H1 (cell line): ENCODE data around the gene GIN1. TPM values are rescaled to one million over a fixed set of nuclear protein-coding genes. Genes with fewer than 3 reads are reported as not detected.

Experiments
- CTCF ChIA-PET: fragments of 300-600 bp; sonication (Branson Sonifier 250); formaldehyde crosslinking; loops from one replicate; lab custom pipeline; 2021; ENCODE audit not compliant: partially characterized antibody; lab: Charles Lee
- POLR2A ChIA-PET: fragments of 300-600 bp; sonication (Branson Sonifier 250); formaldehyde crosslinking; loops from one replicate; lab custom pipeline; 2021; ENCODE audit warnings: inconsistent platforms; ENCODE audit not compliant: partially characterized antibody; lab: Charles Lee
- DNase-seq, 2 experiments: peaks; one replicate each; pipeline versions ENCODE4 v3.0.0 to v3.0.0-alpha.2; 2010 to 2022; ENCODE audit warnings: low spot score in 2 of 2, low read depth in 1 of 2, mixed read lengths in 1 of 2
- FAIRE-seq: peaks from 2 replicates; lab custom pipeline; 2011; peaks lifted over from hg19 to GRCh38; lab: Jason Lieb, UNC
- H2AFZ ChIP-seq: 2 replicates; pipeline ENCODE4 v1.8.1; 2012; ENCODE audit warnings: low read length, inconsistent platforms
- H2AK5ac ChIP-seq: 2 replicates; pipeline ENCODE4 v1.6.1; 2013; ENCODE audit warnings: low read depth, low read length
- H2BK120ac ChIP-seq: replicated peaks from 2 replicates; pipeline ENCODE3; 2013; ENCODE audit warnings: low read depth, low read length, inconsistent platforms
- H2BK12ac ChIP-seq: 2 replicates; pipeline ENCODE4 v1.6.1; 2013; ENCODE audit warnings: low read depth, low read length
- H2BK15ac ChIP-seq: 2 replicates; pipeline ENCODE4 v1.6.1; 2013; ENCODE audit warnings: low read length
- H2BK20ac ChIP-seq: 2 replicates; pipeline ENCODE4 v1.6.1; 2013; ENCODE audit warnings: low read length
- H2BK5ac ChIP-seq: 2 replicates; pipeline ENCODE4 v1.6.1; 2013; ENCODE audit warnings: low read depth, low read length
- H3K14ac ChIP-seq: 2 replicates; pipeline ENCODE4 v1.6.1; 2013; ENCODE audit warnings: inconsistent platforms; ENCODE audit not compliant: insufficient read length
- H3K18ac ChIP-seq: 2 replicates; pipeline ENCODE4 v1.6.1; 2013; ENCODE audit warnings: low read length; ENCODE audit errors: extremely low read depth
- H3K23ac ChIP-seq: 2 replicates; pipeline ENCODE4 v1.6.1; 2013; ENCODE audit warnings: inconsistent platforms; ENCODE audit not compliant: insufficient read length
- H3K23me2 ChIP-seq: 2 replicates; pipeline ENCODE4 v1.6.1; 2013; ENCODE audit warnings: low read depth, low read length
- H3K27ac ChIP-seq: 2 replicates; pipeline ENCODE4 v1.6.1; 2011; ENCODE audit warnings: low read depth, low read length, inconsistent platforms
- H3K27me3 ChIP-seq, 4 experiments: replicated peaks in 1 of 4; 1 replicate in 1 of 4; 2 replicates in 3 of 4; pipeline versions ENCODE4 v1.6.1 to v1.8.1; 2011 to 2013; ENCODE audit warnings: low read length in 3 of 4, mild to moderate bottlenecking in 3 of 4, inconsistent platforms in 2 of 4, mixed read lengths in 2 of 4, moderate library complexity in 1 of 4; ENCODE audit not compliant: control insufficient read depth in 3 of 4, insufficient read depth in 3 of 4; ENCODE audit errors: extremely low read depth in 1 of 4
- H3K36me3 ChIP-seq, 4 experiments: 2 replicates each; pipeline versions ENCODE4 v1.6.1 to v1.8.1; 2011 to 2013; ENCODE audit warnings: mild to moderate bottlenecking in 4 of 4, low read length in 3 of 4, moderate library complexity in 2 of 4, control low read depth in 1 of 4, inconsistent platforms in 1 of 4; ENCODE audit not compliant: insufficient read depth in 4 of 4, control insufficient read depth in 2 of 4
- H3K4ac ChIP-seq: replicated peaks from 2 replicates; pipeline ENCODE3; 2013; ENCODE audit warnings: low read length, low read depth, mixed read lengths, inconsistent platforms; ENCODE audit not compliant: insufficient read length
- H3K4me1 ChIP-seq, 4 experiments: replicated peaks in 1 of 4; 1 replicate in 1 of 4; 2 replicates in 3 of 4; pipeline versions ENCODE4 v1.6.1 to v1.8.1; 2011 to 2013; ENCODE audit warnings: low read length in 3 of 4, inconsistent platforms in 2 of 4, mixed read lengths in 1 of 4; ENCODE audit not compliant: insufficient read depth in 4 of 4, control insufficient read depth in 3 of 4
- H3K4me2 ChIP-seq, 2 experiments: 2 replicates each; pipeline versions ENCODE4 v1.6.1 to v1.8.1; 2011 to 2013; ENCODE audit warnings: low read depth in 2 of 2, low read length in 2 of 2, control low read depth in 1 of 2, inconsistent platforms in 1 of 2, mild to moderate bottlenecking in 1 of 2; ENCODE audit not compliant: insufficient read depth in 1 of 2
- H3K4me3 ChIP-seq, 4 experiments: fragments of 200-600, 300-600 bp in 1 of 4; sonication (generic), shearing (Covaris generic), sonication (Bioruptor Twin) in 1 of 4; 2 replicates each; pipeline versions ENCODE4 v1.5.1 to v1.8.1; 2011 to 2016; ENCODE audit warnings: low read length in 4 of 4, low read depth in 3 of 4, control low read depth in 2 of 4, inconsistent platforms in 2 of 4, mild to moderate bottlenecking in 2 of 4, mixed read lengths in 1 of 4, moderate library complexity in 1 of 4; ENCODE audit not compliant: insufficient read depth in 2 of 4; ENCODE audit errors: extremely low read depth in 1 of 4
- H3K56ac ChIP-seq: replicated peaks from 2 replicates; pipeline ENCODE3; 2013; ENCODE audit warnings: low read depth, mild to moderate bottlenecking, mixed read lengths, low read length, inconsistent platforms; ENCODE audit not compliant: insufficient read length
- H3K79me1 ChIP-seq: 2 replicates; pipeline ENCODE4 v1.6.1; 2013; ENCODE audit warnings: low read depth, low read length, control low read depth
- H3K79me2 ChIP-seq, 2 experiments: 2 replicates each; pipeline versions ENCODE4 v1.6.1 to v1.8.1; 2012 to 2013; ENCODE audit warnings: low read length in 2 of 2, mild to moderate bottlenecking in 2 of 2, inconsistent platforms in 1 of 2; ENCODE audit not compliant: insufficient read depth in 2 of 2, control insufficient read depth in 1 of 2
- H3K9ac ChIP-seq, 4 experiments: replicated peaks in 1 of 4; 1 replicate in 1 of 4; 2 replicates in 3 of 4; pipeline versions ENCODE4 v1.6.1 to v1.8.1; 2011 to 2013; ENCODE audit warnings: low read depth in 3 of 4, low read length in 3 of 4, control low read depth in 2 of 4, mild to moderate bottlenecking in 2 of 4, moderate library complexity in 2 of 4, inconsistent platforms in 1 of 4; ENCODE audit errors: extremely low read depth in 1 of 4
- H3K9me3 ChIP-seq, 2 experiments: 2 replicates each; pipeline versions ENCODE4 v1.6.1 to v1.8.1; 2012 to 2013; ENCODE audit warnings: mild to moderate bottlenecking in 2 of 2, moderate library complexity in 2 of 2, control low read depth in 1 of 2, inconsistent platforms in 1 of 2, low read depth in 1 of 2, low read length in 1 of 2, mixed read lengths in 1 of 2; ENCODE audit not compliant: insufficient read depth in 2 of 2
- H4K20me1 ChIP-seq, 2 experiments: replicated peaks in 1 of 2; 2 replicates each; pipeline versions ENCODE3 to v1.8.1; 2011 to 2013; ENCODE audit warnings: inconsistent platforms in 2 of 2, low read length in 2 of 2, mild to moderate bottlenecking in 1 of 2; ENCODE audit not compliant: insufficient read depth in 2 of 2, control insufficient read depth in 1 of 2
- H4K5ac ChIP-seq: 2 replicates; pipeline ENCODE4 v1.6.1; 2013; ENCODE audit warnings: low read length, low read depth, mixed read lengths, inconsistent platforms; ENCODE audit not compliant: insufficient read length
- H4K8ac ChIP-seq: 2 replicates; pipeline ENCODE4 v1.8.0; 2013; ENCODE audit warnings: mild to moderate bottlenecking, moderate library complexity, low read length, inconsistent platforms; ENCODE audit not compliant: insufficient read depth; ENCODE audit errors: extremely low read depth
- H4K91ac ChIP-seq: replicated peaks from 2 replicates; pipeline ENCODE3; 2013; ENCODE audit warnings: low read length, mixed read lengths, inconsistent platforms; ENCODE audit not compliant: insufficient read length
- ASH2L ChIP-seq: fragments of 200-600, 300-600 bp; sonication (generic); IDR thresholded peaks from one replicate; pipeline ENCODE4 v1.7.1; 2017; ENCODE audit warnings: low read length
- GTF2F1 ChIP-seq: IDR thresholded peaks from 2 replicates; pipeline ENCODE4 v1.6.1; 2012; ENCODE audit warnings: low read depth, low read length, improper control_type of control experiment, borderline replicate concordance
- HDAC2 ChIP-seq, 2 experiments: fragments of 300-600 bp in 1 of 2; sonication (generic) in 1 of 2; IDR thresholded peaks; 2 replicates each; pipeline ENCODE4 v1.6.1; 2011 to 2012; ENCODE audit warnings: low read depth in 2 of 2, low read length in 2 of 2, mild to moderate bottlenecking in 2 of 2, moderate library complexity in 2 of 2, borderline replicate concordance in 1 of 2, inconsistent platforms in 1 of 2
- HDAC6 ChIP-seq: IDR thresholded peaks from one replicate; pipeline ENCODE4 v1.7.1; 2012; ENCODE audit warnings: low read depth, mild to moderate bottlenecking, inconsistent platforms, low read length, moderate library complexity
- JUN ChIP-seq: IDR thresholded peaks from 2 replicates; pipeline ENCODE4 v1.6.1; 2011; ENCODE audit warnings: low read depth, mild to moderate bottlenecking, improper control_type of control experiment, low read length
- KDM5A ChIP-seq: fragments of 200-600 bp; IDR thresholded peaks from 2 replicates; pipeline ENCODE4 v1.7.1; 2012; ENCODE audit warnings: mild to moderate bottlenecking, low read length, inconsistent platforms, mixed read lengths
- POLR2AphosphoS5 ChIP-seq: IDR thresholded peaks from 2 replicates; pipeline ENCODE4 v1.6.1; 2011; ENCODE audit warnings: low read depth, low read length
- RXRA ChIP-seq: IDR thresholded peaks from 2 replicates; pipeline ENCODE4 v1.6.1; 2011; ENCODE audit warnings: low read depth, mild to moderate bottlenecking, low read length, moderate library complexity; ENCODE audit not compliant: insufficient read depth
- SIRT6 ChIP-seq: IDR thresholded peaks from one replicate; pipeline ENCODE4 v1.7.1; 2012; ENCODE audit warnings: low read length, inconsistent platforms
- SIX5 ChIP-seq: IDR thresholded peaks from 2 replicates; pipeline ENCODE4 v1.6.1; 2011; ENCODE audit warnings: mild to moderate bottlenecking, low read depth, low read length
- SP4 ChIP-seq: IDR thresholded peaks from 2 replicates; pipeline ENCODE4 v1.6.1; 2012; ENCODE audit warnings: low read length, inconsistent platforms
- SUZ12 ChIP-seq: fragments of 200-600 bp; sonication (generic); IDR thresholded peaks from 2 replicates; pipeline ENCODE4 v1.6.1; 2012; ENCODE audit warnings: mild to moderate bottlenecking, inconsistent platforms, low read length, moderate library complexity, mixed read lengths
- TAF7 ChIP-seq: optimal IDR thresholded peaks from 2 replicates; pipeline ENCODE3; 2011; ENCODE audit warnings: low read depth, mild to moderate bottlenecking, inconsistent platforms, low read length, moderate library complexity, borderline replicate concordance
- TEAD4 ChIP-seq: IDR thresholded peaks from 2 replicates; pipeline ENCODE4 v1.6.1; 2012; ENCODE audit warnings: low read depth, low read length, inconsistent platforms, mixed read lengths
- WGBS, 2 experiments: shearing (Covaris generic) in 1 of 2; methylation state at CpG; one replicate each; pipeline versions ENCODE4 v1.1.6 to v1.1.7; 2013 to 2015; ENCODE audit warnings: low lambda C conversion rate in 2 of 2, mixed read lengths in 2 of 2, inconsistent platforms in 1 of 2, low coverage in 1 of 2, missing lambda C conversion rate in 1 of 2; ENCODE audit not compliant: insufficient replicate concordance in 2 of 2, insufficient coverage in 1 of 2, insufficient read length in 1 of 2; ENCODE audit errors: extremely low coverage in 1 of 2, missing lambda C conversion rate in 1 of 2; 5-methylcytosine and 5-hydroxymethylcytosine counted together
- polyA plus RNA-seq, 7 experiments: library from polyadenylated mRNA; depleted of rRNA in 3 of 7; stranded (reverse) in 5 of 7; unstranded in 2 of 7; fragments of >200 nt in 5 of 7; fragments of 200-250 nt in 2 of 7; gene quantifications; 1 replicate in 5 of 7; 2 replicates in 1 of 7; 4 replicates in 1 of 7; pipeline versions ENCODE4 v1.2.1 to v1.2.3, GENCODE V29; 2011 to 2013; ENCODE audit warnings: missing spikeins in 2 of 7, mixed read lengths in 2 of 7
- total RNA-seq: library from RNA; stranded (reverse); fragmentation: NEBNext Ultra II Directional; extraction: Animal tissue kit (Norgen Biotek cat#: 25700); gene quantifications from 2 replicates; pipeline ENCODE4 v1.2.1, GENCODE V29; 2021
- TF ChIP-seq, protein P1 (sequence below): IDR thresholded peaks from 2 replicates; pipeline ENCODE4 v1.6.1; 2011; ENCODE audit warnings: low read depth, mild to moderate bottlenecking, low read length; ENCODE audit not compliant: insufficient read depth

The GIN1 gene
- total and polyA plus RNA-seq, 2 of the 8 experiments (the other 6 are each of a cell fraction or from before 2014, with no cell fraction given), result 1.9 to 7.1 TPM

DNA sequence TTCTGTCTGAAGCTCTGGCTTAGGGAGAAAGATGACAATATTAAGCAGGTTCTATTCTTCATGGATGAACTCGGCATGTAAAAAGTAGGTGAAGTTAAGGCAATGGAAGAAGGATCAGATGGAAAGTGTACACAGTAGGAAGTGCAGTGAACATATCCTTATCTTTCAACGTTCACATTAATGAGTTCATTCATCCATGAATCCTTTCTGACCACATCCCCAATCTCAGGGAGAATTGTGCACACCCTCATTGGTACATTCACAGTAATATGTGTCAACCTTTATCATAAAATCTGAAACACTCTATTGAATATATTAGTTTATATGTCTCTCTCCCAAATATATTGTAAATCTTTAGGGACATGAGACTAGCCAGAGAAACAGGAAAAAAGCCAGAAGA is 5.5 kb downstream of the GIN1 start:
- no peak for TF ChIP-seq JUN
- TF ChIP-seq RXRA, result no peak
- TF ChIP-seq HDAC6, result no peak
- no peak for TF ChIP-seq TAF7
- no peak for TF ChIP-seq KDM5A
- TF ChIP-seq TEAD4, result no peak
- no peak for TF ChIP-seq ASH2L
- TF ChIP-seq GTF2F1, result no peak
- no peak for TF ChIP-seq HDAC2 (IDR thresholded peaks at IDR 0.05; ENCODE audit: borderline replicate concordance in 1 of 2, low read depth in 2 of 2, low read length in 2 of 2)
- TF ChIP-seq, protein P1, sequence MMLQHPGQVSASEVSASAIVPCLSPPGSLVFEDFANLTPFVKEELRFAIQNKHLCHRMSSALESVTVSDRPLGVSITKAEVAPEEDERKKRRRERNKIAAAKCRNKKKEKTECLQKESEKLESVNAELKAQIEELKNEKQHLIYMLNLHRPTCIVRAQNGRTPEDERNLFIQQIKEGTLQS, result no peak
- no peak for TF ChIP-seq SP4
- no peak for TF ChIP-seq SIRT6
- no peak for TF ChIP-seq POLR2AphosphoS5
- no peak for TF ChIP-seq SUZ12
- no peak for TF ChIP-seq SIX5
- TF ChIP-seq, all 59 proteins: peak for 0
- H3K4me2 ChIP-seq, result no peak overlapping the region
- H3K27ac ChIP-seq, result no peak overlapping the region
- no peaks in the 10 kb centered on the region for H4K20me1 ChIP-seq
- peaks cover 0 to 48% of the 10 kb centered on the region in 2 experiments; a peak in 2 of 4 replicates for H3K79me2 ChIP-seq
- no peak overlapping the region for H2BK20ac ChIP-seq
- H3K18ac ChIP-seq, result no peak overlapping the region
- H2AFZ ChIP-seq, result no peak overlapping the region
- POLR2A ChIA-PET, result no interaction called here
- 94% methylated on average over 2 of the region's 2 CpGs; no CpG with 5 or more reads in 1 of the 2 experiments for WGBS, 2 experiments
- no peaks in the 10 kb centered on the region for H3K36me3 ChIP-seq
- FAIRE-seq (no peak), DNase-seq (no peak)
- H3K14ac ChIP-seq, result no peak overlapping the region
- no peak overlapping the region for H3K9ac ChIP-seq
- no peak overlapping the region for H2BK12ac ChIP-seq
- peaks cover 0 to 3% (median 0%) of the 10 kb centered on the region in 4 experiments; a peak in 1 of 7 replicates for H3K4me1 ChIP-seq
- H3K79me1 ChIP-seq, result no peaks in the 10 kb centered on the region
- no peak overlapping the region for H2AK5ac ChIP-seq
- H3K56ac ChIP-seq, result no peak overlapping the region
- H3K4ac ChIP-seq, result no peak overlapping the region
- H3K23ac ChIP-seq, result no peak overlapping the region
- CTCF ChIA-PET, result no interaction called here
- no peaks in the 10 kb centered on the region for H3K9me3 ChIP-seq
- H4K8ac ChIP-seq, result no peak overlapping the region
- H4K5ac ChIP-seq, result no peak overlapping the region
- H2BK5ac ChIP-seq, result no peak overlapping the region
- no peaks in the 10 kb centered on the region for H3K27me3 ChIP-seq
- H2BK15ac ChIP-seq, result no peak overlapping the region
- no peaks in the 10 kb centered on the region for H3K23me2 ChIP-seq
- H4K91ac ChIP-seq, result no peak overlapping the region
- H3K4me3 ChIP-seq, result no peak overlapping the region
- no peak overlapping the region for H2BK120ac ChIP-seq
